GM18907 (cell line): Measurements from ENCODE around the gene CARMIL3.

ENCODE experiments used
- ATAC-seq: cut with Tn5 transposase; IDR thresholded peaks from one replicate; pipeline ENCODE4 v1.9.1; 2021; ENCODE audit warnings: mild to moderate bottlenecking, moderate library complexity; ENCODE audit not compliant: unreplicated experiment

Gene CARMIL3

DNA sequence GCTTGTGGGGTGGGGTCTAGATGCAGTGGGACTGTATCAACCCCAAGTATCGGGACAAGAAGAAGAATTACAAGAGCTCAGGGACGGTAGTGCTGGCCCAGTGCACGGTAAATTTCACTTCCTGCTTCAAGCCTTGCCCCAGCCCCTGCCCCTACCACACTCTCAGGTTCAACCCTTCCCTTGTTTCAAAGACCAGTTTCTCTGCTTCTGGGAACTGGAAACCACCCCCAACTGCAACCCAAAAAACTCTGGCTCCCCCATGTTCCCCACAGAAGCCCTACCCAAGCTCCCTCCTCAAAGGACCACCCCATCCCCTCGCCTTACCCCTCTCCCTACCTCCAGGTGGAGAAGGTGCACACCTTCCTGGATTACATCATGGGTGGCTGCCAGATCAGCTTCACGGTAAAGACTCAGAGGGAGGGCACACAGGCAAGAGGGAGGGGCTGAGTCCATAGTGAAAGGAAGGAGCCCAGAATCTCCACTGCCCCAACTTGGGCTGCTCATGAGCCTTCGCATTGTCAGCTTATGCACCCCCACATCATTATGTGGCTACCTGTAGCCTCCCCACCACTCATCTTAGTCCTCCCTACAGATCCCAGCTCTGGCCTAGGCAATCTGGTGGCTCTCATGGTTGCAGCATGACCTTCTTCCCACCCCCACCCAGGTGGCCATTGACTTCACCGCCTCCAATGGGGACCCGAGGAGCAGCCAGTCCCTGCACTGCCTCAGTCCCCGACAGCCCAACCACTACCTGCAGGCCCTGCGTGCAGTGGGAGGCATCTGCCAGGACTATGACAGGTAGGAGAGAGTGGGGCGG lies 23.9 kb downstream of the CARMIL3 start:
- peak; percentile 44 for ATAC-seq

DNA sequence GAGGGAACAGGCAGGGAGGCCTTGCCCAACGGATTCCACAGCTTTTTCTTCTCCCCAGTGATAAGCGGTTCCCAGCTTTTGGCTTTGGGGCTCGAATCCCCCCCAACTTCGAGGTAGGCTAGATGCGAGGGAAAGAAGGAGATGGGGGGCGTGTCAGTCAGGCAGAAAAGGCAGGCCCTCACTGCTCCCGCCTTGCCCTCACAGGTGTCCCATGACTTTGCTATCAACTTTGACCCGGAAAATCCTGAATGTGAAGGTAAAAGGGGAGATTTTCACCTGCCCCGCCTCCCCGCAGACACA lies 24.4 kb downstream of the CARMIL3 start:
- ATAC-seq, result no peak

DNA sequence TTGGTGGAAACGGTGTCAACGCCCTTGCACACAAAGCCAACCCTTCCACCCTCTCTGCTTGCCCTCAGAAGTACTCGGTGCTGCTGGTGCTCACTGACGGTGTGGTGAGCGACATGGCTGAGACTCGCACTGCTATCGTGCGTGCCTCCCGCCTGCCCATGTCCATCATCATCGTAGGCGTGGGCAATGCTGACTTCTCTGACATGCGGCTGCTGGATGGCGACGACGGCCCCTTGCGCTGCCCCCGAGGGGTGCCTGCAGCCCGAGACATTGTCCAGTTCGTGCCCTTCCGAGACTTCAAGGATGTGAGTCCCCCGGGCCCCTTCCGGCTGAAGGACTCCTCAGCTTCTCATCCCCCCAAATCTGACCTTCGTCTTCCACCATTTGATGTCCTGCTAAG lies 25.3 kb downstream of the CARMIL3 start:
- ATAC-seq, result no peak

DNA sequence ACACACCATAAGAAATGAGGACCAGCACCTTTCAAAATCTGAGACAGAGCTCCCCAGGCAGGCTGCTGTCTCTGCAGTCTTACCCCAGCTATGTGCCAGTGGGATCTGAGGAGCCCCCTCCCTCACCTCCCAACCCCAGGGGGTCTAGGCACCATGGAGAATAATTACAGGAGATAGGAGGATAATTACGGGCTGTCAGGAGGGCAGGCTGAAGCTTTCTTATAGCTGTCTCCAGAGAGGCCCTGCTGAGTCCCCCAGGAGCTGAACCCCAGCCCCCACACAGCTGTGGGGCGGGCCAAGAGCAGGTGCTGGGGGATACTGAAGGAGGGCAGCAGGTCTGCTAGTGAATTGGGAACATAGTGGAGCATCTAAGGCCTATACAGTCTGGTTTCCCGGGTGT lies 26.3 kb downstream of the CARMIL3 start:
- no peak for ATAC-seq

DNA sequence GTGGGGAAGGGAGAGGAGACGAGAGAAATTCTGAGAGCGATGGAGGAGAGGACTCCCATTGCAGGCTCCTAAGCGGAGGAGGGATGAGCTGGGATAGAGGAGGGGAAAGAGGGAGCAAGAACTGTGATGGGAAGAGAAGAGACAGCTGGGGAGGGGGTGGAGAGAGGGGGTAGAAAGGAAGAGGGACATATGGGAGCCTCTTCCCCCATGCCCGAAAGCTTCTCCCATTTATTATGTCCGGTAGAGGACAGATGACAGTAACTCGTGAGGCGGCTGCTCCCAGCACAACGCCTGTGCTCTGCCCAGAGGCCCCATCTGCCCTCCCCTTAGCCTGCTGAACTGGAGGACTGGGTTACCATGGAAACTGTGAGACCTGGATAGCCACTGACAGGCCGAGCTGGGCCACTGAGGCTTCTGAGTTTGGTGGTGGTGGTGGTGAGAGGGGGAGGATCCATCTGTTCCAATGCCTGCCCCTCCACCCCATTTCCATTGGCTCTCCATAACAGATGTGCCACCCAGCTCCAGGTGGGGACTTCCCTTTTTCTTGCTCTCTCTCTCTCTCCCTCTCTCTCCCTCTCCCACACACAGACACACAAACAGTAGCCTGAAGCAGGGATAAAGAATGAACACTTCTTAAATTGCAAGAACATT lies 27.8 kb downstream of the CARMIL3 start:
- ATAC-seq, result no peak

DNA sequence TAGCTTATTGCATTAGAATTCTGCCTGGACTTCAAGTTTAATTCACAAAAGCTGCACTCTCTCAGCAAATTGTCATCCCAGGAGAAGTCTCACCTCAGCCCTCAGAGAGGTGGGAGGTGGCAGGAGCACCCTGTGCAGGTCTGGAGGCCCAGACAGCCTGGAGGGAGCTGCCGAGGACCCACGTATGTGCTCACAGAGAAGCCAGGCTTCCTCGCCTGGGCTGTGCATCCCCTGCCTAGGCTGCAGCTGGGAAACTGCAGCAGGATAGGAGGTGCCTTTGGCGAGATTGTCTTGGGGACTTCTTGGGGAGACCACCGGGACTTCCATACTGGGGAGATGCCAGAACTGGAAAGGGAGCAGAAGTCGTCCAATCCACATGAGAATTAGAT lies 28.3 kb downstream of the CARMIL3 start:
- ATAC-seq, result no peak

DNA sequence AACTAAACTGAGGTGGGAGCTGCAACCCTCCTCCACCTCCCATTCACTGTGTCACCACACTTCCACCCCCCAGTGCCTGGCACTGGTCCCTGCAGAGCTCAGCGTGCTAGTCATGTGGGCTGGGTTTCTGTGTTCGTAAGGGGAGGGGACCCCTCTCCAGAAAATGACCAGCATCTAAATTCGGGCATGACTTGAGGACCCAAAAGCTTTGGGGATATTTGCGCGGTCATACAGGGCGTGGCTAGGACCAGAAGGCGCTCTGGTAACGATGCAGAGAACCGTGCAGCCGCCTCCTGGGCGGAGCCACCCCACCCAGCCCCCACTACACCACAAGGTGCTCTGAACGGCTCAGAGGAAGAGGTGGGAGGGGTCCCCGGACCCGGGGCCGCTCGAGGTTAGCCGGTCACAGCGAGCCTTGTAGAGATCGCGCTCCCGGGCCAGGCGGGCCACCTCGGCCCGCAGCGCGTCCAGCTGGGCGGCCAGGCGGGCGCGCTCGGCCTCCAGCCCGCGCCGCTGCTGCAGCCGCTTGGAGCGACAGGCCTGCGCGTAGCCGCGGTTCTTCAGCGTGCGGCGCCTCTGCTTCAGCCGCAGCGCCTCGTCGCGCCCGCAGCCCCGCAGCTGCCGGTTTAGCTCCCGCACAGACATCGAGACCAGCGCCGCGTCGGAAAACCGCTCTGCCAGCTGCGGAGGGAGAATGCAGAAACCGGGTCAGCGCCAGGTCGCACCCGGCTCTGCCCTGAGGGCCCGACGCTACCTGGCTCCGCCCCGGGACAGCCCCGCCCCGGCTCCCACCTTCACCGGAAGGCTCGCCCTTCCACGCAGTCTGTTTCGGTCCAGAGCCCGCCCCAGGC lies 29.3 kb downstream of the CARMIL3 start:
- peak; percentile 92 for ATAC-seq

DNA sequence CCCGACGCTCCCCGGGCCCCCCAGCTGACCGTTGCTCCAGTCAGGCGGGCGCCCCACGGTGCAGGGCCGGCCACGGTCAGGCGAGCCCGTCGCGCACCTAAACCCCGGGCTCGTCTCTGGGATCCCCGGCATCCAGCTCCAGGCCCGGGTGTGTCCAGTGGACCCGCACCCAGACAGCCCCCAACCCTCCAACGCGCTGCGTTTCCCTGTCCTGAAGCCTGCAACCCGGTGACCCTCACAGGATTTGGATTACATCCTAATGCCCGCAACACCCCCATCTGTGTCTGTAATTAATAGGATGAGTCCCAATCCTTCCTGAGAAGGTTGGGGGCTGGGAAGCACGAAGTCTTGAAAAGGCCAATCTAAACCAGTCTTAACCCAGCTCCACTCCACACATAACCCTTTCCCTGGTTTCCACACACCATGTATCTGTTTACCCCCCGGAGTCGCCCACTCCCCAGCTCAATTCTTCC lies 30.0 kb downstream of the CARMIL3 start:
- ATAC-seq, result no peak

DNA sequence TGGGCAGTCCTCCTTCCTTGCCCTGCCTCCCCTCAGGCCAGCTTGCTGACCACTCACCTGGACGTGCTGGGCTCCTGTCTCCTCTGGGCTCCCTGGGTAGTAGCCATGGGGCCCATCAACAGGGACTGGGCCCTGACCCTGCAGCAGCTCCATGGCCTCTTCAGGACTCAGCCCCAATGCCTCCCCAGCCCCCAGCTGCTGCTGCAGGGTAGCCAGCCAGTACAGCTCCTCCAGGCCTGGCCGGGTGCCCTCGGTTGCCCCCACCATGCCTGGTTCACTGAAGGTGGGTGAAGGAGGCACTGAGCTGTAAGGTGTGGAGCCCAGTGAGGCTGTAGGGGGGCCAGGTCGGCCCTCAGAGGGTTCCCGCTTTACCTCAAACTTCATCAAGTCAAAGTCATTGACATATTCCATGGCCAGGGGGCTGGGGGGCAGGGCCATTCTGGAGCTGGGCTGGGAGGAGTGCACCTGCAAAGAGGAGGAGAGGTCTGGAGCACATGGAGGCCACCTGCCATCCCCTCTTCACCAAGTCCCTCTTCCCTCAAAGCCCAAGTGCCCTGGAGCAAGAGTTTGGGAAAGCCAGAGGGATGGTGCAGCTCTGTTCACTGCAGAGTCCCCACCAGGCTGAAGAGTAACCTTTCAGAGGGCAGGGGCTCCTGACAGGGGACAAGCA lies 30.7 kb downstream of the CARMIL3 start:
- no peak for ATAC-seq

DNA sequence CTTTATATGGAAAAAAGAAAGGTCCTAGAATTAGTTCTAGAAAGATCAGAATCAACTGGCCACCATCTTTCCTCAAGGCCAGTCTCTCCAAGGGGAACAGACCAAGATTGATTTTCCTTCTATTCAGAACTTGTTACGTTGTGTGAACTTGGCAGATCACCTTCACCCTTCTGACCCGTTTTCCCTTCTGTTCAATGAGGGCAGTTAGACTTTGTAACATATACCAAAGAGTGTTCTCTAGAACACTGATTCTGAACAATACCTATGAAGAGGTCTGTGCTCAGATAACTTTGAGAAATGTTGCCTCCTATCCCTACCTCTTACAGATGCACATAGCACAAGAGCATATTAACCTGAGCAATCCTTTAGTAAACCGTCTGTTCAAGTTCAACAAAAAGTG lies 31.7 kb downstream of the CARMIL3 start:
- no peak for ATAC-seq

DNA sequence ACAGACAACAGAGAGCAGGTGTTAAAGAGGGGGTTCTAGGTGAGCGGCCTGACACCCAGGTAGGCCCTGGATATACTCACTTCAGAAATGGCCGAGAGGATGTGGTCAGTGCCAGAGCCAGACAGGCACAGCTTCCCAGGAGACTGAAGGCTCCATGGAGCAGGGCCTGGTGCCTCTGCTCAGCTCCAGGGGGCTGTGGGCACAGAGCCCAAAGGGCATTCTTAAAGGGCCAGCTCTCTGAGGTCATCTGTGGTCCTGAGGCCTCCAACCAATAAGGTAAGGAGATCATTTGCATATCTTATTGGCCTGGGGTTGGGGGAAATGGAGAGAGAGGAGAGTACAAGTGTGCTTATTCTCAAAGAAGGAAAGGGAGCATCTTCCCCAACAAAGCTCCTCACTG lies 32.6 kb downstream of the CARMIL3 start:
- no peak for ATAC-seq

DNA sequence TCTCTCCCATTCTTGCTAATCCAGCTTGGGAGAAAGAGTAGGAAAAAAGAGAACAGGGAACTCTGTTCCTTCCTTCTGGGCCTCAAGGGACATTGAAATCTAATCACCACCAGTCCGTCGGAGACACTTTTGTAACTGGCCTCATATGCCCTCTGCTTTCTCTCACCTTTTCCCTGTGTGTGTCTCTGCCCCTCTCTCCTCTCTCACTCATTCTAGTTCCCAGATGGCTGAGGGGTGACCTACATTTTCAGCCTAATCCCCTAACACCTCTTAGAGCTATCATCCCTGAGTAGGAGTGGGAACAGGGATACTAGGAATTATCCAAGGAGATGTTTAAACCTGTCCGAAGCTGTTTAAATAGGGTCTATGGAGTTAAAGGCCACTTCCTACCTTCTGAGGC lies 33.4 kb downstream of the CARMIL3 start:
- ATAC-seq, result no peak

DNA sequence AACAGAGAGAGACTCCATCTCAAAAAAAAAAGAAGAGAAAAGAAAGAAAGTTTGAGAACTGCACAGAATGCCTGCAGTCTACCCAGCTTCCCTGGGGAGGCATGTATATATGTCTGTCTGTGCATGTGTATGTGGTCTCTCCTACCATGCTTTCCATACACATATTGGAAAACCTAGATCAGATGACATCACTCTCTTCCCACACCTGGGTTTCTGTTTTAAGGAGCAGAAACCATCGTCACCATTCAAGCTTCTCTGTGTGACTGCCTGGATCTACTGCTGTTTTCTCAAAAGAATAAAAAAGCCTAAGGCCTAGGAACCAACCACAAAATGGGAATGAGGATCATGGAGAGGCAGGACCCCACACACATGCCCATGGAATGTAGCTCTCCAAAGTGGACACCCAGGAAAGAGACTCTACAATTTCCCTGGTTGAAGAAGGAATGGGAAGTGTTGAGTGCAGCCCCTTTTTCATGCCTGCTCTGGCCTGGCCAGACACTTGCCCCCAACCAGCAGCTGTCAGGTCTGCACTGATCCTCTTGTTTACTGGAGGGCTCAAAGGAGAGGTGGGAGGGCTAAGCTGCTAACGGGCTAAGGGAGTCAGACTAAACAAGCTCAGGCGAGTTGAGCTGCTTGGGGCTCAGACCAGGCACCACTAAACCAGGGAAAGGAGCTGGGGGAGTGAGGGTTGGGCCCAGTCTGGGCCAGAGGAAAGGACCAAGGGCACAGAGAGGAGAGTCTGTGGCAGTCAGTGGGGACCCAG lies 34.6 kb downstream of the CARMIL3 start:
- no peak for ATAC-seq

DNA sequence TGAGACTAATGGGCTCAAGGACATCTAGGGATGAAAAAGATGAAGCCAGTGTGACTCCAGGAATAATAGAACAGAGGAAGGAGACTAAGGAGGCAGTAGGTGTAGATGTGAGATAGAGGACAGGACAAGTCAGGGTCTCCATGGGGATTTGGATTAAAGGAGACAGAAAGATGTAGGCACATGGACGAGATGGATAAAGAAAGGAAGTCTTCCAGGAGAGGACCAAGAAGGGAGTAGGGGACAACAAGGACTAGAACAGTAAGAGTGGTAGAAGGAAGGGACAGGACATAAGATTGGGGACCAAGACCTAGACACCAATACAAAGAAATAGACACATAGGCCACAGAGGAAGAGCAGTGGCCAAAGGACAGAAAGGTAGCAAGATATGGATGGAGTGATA lies 35.2 kb downstream of the CARMIL3 start:
- ATAC-seq, result no peak

DNA sequence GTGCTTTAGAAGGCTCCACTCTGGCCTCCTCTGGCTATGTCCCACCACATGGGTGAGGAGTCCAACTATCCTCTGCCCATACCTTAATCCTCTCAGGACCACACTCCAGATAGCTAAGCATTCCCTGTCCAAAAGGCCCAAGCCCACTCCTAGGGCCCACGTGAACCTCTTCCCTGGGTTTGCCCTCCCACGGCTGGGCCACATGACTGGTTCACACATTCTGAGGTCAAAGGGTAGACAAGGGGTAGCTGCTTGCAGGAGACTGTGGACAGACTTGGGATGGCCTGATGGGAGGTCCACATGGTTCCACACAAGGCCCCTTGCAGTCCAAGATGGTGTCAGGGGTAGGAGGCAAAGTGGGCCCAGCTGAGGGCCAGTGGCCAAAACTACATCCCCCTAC lies 36.3 kb downstream of the CARMIL3 start:
- no peak for ATAC-seq

DNA sequence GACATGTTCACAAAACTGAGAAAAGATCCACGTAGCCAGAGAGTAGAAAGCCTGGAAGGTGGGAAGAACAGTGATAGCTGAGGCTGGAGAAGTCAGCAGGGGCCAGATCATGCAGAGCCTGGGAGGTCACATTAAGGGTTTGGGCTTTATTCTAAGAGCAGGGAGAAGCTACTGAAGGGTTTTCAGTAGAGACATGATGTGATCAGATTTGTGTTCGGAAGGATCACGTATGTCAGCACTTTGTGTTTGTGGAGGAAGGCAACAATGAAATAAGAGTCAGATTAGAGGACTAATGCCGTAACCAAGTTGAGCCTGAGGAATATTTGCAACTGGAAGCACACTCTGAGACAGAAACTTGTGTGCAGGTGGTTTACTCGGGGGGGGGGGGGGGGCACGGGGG lies 38.1 kb downstream of the CARMIL3 start:
- no peak for ATAC-seq

DNA sequence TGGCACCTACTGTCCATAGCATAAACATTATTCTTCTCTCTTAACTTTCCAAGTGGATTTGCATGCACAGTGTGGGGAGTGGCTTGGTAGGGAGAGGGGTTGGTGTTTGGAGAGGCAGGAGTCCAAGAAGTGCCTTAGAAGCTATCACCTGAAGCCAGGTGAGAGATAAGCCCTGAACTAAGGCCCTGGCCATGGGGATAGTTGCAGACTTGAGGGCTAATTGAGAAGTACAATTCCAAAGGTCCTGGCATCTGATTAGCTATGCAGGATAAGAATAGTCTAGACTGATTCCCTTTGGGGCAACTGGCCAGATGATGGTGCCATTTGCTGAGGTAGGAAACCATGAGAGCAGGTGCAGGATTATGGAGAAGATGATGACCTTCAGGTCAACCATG lies 40.3 kb downstream of the CARMIL3 start:
- ATAC-seq, result no peak

DNA sequence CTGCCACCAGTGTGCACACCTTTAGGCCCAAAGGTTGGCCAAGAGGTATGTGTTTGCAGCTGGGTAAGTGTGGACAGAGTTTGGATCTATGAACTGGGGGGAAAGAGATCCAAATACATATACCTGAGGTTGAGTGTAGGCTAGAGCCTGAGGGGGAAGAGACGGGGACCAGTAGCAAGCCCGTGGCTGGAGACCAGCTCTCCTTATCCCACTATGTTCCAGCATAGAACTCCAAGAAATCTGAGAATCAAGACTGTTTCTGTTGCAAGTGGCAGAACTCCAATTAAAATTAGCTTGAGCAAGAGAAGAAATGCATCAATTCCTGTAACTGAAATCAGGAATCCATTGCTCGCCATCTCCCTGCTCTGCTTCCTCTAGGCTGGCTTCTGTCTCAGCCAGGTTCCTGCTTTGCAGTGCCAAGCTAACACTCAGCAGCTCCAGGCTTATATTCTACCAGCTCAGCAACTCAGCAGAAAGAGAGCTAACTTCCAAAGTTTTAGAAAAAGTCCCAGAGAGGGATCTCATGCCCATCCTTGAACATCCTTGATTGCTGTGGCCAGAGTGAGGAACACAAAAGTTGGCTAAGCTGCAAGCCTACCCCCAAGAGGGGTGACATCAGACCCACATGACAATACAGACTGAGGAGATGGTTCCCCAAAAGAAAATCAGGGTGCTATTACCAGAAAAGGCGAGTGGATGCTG lies 40.8 kb downstream of the CARMIL3 start:
- ATAC-seq, result no peak

DNA sequence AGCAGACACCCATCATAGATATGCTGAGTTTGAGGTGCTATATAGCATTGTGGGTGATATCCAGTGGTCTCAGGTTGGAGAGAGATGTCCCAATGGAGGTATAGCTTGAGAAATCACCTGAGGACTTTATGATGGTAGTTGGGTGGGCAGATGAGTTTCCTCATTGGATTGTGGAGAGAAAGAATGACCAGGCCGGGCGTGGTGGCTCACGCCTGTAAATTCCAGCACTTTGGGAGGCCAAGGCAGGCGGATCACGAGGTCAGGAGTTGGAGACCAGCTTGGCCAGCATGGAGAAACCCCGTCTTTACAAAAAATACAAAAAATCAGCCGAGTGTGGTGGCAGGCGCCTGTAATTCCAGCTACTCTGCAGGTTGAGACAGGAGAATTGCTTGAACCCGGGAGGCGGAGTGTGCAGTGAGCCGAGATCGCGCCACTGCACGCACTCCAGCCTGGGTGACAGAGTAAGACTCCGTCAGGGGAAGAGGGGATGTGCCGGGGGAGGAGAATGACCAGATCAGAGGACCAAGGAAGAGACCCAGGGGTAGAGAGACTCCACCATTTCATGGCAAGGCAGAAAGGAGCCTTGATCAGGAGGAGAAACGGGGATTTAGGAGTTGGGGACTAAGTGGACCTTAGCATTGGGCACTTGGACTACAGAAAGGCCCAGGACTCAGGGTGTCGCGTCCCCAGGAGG lies 41.5 kb downstream of the CARMIL3 start:
- ATAC-seq, result no peak
